Cardiac fibroblast (primary cell): ENCODE results near the gene NHLRC1.

Experiments used
- DNase-seq, 2 donors: peaks; one replicate each; pipeline versions ENCODE4 v3.0.0 to v3.0.0-alpha.2; 2010; ENCODE audit warnings: low read depth in 2 of 2
- H3K4me3 ChIP-seq, 2 donors: replicated peaks in 1 of 2; 1 replicate in 1 of 2; 2 replicates in 1 of 2; pipeline ENCODE4 v1.5.1; 2011; ENCODE audit warnings: low read depth in 2 of 2, low read length in 2 of 2, mild to moderate bottlenecking in 2 of 2, moderate library complexity in 1 of 2
- TF ChIP-seq, protein P1 (sequence below): IDR thresholded peaks from one replicate; pipeline ENCODE4 v1.5.1; 2011; ENCODE audit warnings: low read depth, mild to moderate bottlenecking, low read length, inconsistent platforms

Gene NHLRC1

DNA sequence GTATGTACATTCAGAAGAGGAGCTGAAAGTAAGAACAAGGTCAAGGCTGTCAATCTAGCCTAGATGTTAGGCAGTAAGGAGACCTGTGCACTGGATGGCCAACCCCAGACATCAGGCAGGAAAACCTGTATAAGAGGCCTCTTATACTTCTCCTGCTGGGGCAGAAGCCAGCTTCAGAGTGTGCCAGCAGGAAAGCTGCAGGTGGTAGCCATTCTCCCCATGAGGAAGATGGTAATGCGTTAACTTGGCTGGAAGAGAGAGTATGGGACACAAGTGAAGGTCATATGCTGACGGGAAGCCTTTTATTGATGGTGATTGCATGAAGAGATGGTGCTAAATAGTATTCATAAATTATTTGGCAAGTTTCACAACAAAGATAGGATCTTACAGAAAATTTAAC is 20.6 kb downstream of the NHLRC1 start:
- no peak overlapping the region for H3K4me3 ChIP-seq
- TF ChIP-seq, protein P1, sequence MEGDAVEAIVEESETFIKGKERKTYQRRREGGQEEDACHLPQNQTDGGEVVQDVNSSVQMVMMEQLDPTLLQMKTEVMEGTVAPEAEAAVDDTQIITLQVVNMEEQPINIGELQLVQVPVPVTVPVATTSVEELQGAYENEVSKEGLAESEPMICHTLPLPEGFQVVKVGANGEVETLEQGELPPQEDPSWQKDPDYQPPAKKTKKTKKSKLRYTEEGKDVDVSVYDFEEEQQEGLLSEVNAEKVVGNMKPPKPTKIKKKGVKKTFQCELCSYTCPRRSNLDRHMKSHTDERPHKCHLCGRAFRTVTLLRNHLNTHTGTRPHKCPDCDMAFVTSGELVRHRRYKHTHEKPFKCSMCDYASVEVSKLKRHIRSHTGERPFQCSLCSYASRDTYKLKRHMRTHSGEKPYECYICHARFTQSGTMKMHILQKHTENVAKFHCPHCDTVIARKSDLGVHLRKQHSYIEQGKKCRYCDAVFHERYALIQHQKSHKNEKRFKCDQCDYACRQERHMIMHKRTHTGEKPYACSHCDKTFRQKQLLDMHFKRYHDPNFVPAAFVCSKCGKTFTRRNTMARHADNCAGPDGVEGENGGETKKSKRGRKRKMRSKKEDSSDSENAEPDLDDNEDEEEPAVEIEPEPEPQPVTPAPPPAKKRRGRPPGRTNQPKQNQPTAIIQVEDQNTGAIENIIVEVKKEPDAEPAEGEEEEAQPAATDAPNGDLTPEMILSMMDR: no peak
- DNase-seq: no peak

DNA sequence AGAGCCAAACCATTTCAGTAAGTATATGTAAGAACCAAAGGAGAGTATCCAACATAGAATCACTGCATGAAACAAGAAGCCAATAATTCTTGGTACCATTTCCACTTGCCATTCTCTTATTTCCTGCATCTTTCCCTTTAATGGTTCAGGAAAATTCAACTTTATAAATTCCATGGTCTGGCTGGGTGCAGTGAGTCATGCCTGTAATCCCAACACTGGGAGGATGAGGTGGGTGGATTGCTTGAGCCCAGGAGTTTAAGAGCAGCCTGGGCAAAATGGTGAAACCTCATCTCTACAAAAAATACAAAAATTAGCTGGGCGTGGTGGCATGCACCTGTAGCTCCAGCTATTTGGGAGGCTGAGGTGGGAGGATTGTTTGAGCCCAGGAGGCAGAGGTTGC is 21.2 kb downstream of the NHLRC1 start:
- peak in 1 of 2 donors; percentile 19 for DNase-seq
- H3K4me3 ChIP-seq: no peak overlapping the region
- TF ChIP-seq, protein P1: no peak

- DNase-seq: no peak
- TF ChIP-seq, protein P1: no peak
- H3K4me3 ChIP-seq: no peak overlapping the region
These were observed 22.2 kb downstream of the NHLRC1 start for GRCh38 chr6:18100296-18100695.

- no peak overlapping the region for H3K4me3 ChIP-seq
- TF ChIP-seq, protein P1: no peak
- DNase-seq: no peak
These were observed 23.0 kb downstream of the NHLRC1 start for GRCh38 chr6:18099511-18099910.

DNA sequence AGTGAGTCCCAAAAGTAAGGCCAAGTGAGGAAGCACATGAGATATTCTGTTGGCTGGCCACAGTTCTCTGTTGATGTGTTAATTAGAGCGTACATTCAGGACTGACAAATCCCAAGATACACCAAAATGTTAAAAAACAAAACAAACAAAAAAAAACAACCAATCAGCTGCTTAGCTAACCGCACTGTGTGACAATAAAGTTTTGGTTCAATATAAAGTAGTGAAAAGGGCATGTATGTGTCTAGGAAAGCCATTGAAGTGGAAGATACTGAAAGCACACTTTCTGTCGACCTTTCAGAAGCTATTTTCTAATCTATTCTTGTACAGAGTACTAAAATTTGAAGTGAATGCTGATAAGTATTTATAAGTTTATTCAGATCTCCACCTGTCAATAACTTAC is 26.1 kb downstream of the NHLRC1 start:
- TF ChIP-seq, protein P1: no peak
- DNase-seq: no peak

GRCh38 chr6:18091382-18091781 is 31.1 kb downstream of the NHLRC1 start:
- TF ChIP-seq, protein P1: no peak
- no peak for DNase-seq
- H3K4me3 ChIP-seq: no peak overlapping the region

More for the DNA sequence above, 26.1 kb downstream of the NHLRC1 start:
- no peak overlapping the region for H3K4me3 ChIP-seq

DNA sequence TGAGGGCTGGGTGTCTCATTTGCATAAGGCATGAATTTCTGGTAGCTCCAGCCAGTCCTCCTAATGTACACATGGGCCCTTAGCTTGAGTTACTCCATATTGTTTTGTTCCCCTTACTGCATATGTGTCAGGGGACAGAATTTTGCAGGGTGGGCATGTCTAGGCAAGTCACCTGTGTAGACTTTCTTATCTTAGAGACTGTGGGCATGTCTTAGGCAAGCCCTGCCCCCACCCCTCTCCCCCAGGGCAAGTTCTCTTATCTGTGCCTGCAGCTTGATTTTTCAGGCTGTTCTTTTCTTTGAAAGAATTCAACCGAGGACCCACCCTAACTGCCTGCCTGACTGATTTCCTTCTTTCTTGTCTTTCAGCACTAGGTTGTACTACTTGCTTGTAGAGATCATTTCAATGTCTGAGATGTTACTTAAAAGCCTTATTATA is 32.1 kb downstream of the NHLRC1 start:
- DNase-seq: no peak
- TF ChIP-seq, protein P1: no peak
- H3K4me3 ChIP-seq: no peak overlapping the region
